Embryonic facial prominence (tissue), 1 donor: ENCODE measurements around the gene IL1B.
"Not testable (repeated sequence)": the region's sequence is repeated elsewhere in the genome, so short reads cannot be mapped to it uniquely, and the experiment has no call there.

Experiments
- DNase-seq: peaks from one replicate; pipeline ENCODE4 v3.0.0-alpha.2; 2016; ENCODE audit errors: extremely low spot score

IL1B gene

DNA sequence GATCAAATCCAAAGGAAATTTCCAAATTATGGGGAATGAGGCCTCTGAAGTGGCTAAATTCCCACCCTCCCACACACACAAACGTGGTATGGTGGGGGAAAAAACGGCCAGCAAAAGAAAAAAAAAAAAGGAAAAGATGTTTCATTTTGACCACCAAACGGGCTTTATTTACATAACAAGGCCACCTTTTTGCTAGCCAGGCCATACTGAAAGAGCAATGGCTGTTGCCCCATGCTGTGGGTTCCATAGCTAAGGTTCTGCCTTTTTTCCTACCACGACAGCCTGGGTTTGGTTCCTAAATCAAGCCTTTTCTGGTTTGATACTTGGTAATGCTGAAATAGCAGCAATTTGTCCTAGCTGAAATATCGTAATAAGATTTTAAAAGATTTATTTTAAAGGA is 14.0 kb upstream of the IL1B start:
- DNase-seq: no peak

GRCh38 chr2:112849956-112850355 is 13.4 kb upstream of the IL1B start:
- DNase-seq: no peak

DNA sequence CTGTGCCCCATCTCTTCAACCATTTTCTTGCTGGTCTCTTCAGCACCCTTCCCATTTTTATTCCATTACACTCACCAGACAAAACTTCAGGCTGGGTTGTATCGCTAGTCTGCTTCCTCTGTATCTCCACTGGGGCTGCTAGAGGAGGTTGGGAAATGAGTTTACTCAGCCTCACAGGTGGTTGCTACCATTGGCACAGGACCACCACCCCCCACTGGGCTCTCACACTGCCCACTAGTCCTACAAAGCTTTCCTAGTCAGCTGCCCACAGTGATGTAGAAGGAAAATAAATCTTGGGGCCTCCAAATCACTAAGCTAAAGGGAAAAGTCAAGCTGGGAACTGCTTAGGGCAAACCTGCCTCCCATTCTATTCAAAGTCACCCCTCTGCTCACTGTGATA is 12.3 kb upstream of the IL1B start:
- no peak for DNase-seq

GRCh38 chr2:112846031-112846430 is 9.5 kb upstream of the IL1B start:
- DNase-seq: no peak

DNA sequence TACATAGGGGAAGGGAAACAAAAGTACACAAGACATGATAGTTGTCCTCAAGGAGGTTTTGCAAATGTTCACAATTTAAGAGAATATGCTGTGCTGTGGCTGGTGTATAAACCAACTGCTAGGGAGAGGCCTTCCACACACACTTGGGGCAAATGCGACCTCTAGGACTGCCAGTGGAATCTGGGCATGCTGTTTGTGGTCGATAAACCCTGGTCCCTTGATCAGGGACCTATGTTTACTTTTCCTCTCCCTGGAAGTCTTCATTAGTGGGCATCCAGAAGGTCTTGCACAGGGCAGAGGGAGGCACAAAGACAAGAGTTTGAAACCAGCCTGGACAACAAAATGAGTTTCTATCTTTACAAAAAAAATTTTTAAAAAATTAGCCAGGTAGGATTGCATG is 7.3 kb upstream of the IL1B start:
- no peak for DNase-seq

GRCh38 chr2:112843288-112843687 is 6.7 kb upstream of the IL1B start:
- DNase-seq: no peak

- DNase-seq: no peak
Measured at GRCh38 chr2:112841295-112842044, 4.9 kb upstream of the IL1B start.

DNA sequence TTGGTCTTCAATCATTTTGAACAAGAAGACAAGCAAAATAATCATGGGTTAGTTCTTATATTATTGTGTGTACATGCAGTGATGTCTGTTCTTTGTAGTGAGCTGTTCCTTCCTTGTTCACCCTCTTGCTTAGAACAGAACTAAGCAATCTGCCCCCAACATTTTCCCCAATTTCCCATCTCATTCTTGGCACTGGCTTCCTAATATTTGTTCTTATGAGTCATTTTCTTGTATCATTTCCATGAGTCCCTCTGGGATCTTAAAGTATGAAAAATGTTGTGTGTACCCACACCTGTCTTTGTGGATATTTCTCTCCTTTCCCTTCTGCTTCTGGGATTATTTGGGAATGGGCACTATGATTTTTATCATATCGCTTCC is 3.5 kb upstream of the IL1B start:
- no peak for DNase-seq

DNA sequence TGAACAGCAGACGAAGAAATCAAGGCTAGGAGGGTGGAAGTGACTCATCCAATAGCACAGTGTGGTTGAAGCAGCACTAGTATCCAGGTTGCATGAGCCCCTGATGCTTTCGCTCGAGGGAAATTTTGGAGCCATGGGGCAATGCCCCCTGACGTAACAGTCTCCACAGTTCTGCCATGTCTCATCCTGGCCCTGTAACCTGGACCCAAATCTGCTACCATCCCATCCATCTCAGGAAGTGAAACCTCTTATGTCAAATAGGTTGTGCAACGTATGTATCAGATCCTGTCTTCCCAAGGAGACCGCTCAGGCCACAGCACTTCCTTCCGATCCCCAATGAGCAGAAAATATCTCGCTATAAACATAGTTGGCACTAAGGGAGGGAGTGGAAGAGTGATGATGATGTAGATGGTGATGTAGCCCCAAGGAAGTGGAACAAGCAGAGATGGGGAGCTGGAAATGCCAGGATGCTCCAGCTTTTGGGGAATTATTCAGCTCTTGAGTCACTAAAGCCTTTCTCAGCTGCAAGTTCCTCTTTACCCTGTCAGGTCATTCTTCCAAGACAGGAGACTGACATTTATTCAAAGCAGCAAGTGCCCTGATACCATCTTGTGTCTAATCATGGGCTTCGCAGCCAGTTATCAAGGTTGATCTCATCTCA is 3.0 kb upstream of the IL1B start:
- DNase-seq: no peak

GRCh38 chr2:112836163-112836560 is 417 bp downstream of the IL1B start:
- no peak for DNase-seq

DNA sequence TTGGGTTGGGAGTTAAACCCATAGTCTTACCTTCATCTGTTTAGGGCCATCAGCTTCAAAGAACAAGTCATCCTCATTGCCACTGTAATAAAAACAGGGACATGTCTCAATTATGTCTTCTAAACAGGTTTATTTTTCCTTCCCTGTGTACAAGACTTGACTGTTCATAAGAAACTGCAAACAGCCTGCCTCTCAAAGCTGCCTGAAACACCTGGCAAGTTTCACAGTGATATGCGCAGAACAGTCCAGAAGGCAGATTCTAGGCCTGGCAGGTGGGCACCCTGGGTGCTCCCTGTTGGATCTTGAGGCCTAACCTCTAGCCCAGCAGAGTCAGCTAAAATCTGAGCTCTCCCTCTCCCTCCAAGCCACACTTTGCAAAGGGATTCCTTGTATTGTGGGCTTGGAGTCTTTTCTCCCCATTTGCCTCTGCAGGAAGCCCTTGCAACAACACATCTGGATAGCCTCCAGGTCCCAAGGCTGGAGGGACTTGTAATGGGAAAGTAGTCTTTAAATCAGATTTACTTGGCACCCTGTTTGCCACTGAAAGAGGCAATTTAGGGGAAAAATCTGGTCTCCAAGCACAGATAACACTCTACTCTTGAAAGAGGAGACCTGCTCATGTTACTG is 930 bp downstream of the IL1B start:
- no peak for DNase-seq

DNA sequence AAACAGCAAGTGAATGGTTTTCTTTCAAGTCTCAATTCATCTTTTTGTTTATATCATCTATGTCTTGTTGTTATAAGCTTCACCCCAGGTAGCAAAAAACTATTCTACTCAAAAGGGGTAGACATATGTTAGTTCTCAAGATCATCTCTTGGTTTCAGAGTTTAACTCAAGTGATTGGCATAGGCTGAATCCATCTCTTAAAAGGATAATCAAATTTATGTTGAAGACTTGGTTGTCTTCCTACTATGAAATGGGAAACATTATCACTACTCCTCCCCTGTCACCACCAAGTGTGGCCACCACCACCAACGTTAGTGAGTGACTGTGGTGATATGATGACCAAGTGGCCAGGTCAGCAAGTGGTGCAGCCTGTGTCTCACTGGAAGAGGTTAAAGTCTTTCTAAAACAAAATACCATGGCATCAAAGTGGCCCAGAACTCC is 1.5 kb downstream of the IL1B start:
- DNase-seq: no peak

- no peak for DNase-seq
Measured at GRCh38 chr2:112834396-112835037, 2.1 kb downstream of the IL1B start.

DNA sequence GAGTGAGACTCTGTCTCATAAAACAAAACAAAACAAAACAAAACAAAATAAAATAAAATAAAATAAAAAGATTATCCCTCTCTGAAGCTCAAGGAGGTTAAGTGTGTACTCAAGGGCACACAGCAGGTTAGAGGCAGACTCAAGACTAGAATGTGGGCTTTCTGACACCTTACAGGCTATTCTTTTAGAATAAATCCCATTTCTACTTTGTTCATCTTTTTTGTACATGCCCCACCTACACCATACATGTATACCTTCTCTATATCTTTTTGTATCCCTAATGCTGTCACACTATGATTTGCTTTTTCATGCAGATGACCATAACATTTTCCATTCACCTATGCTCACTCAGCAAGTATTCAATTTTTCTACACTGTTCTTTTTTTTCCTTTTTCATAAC is 2.6 kb downstream of the IL1B start:
- no peak for DNase-seq

- DNase-seq: not testable (repeated sequence)
Measured at GRCh38 chr2:112833639-112833931, 3.0 kb downstream of the IL1B start.

GRCh38 chr2:112832841-112833638 is 3.5 kb downstream of the IL1B start:
- DNase-seq: no peak

- DNase-seq: no peak
Measured at GRCh38 chr2:112831946-112832840, 4.4 kb downstream of the IL1B start.

DNA sequence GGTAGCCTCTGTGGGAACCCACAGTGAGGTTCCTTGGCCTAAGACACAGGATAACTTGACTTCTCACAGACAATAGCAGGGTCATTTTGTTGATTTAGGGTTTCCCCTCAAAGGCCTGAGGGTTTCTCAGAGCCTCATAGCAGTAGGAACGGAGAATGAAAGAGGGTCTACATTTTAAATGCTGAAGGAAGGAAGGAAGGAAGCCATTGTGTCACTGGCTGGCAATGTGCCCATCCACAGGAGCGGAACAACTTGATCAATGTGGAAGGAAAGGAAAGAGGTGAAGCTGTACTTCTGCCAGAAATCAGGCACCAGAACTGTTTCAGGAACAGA is 5.1 kb downstream of the IL1B start:
- DNase-seq: no peak

GRCh38 chr2:112830682-112831512 is 5.7 kb downstream of the IL1B start:
- no peak for DNase-seq
